GM19328 (cell line): ENCODE measurements around the gene PARD3B.

Experiments used
- ATAC-seq: cut with Tn5 transposase; IDR thresholded peaks from one replicate; pipeline ENCODE4 v1.9.1; 2021; ENCODE audit warnings: mild to moderate bottlenecking, moderate library complexity; ENCODE audit not compliant: unreplicated experiment

Gene PARD3B

DNA sequence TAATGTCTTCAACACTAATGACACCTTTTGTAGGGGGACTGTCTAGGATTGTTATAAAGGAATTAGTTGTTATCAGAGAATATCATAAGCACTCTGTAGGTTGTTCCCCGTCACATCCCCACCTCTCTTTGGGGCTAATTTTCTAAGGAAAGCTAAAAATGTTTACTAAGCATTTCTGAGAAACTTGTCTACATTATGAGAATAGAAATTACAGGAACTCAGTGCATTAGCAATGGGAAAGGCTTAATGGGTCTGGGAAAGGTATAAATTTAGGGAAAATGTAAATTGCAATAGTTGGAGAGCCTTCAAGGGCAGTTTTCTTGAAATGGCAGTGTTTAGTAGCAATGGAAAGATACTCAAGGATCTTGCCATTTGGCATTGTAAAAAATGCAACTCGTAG is 879.8 kb downstream of the PARD3B start:
- ATAC-seq = no peak

DNA sequence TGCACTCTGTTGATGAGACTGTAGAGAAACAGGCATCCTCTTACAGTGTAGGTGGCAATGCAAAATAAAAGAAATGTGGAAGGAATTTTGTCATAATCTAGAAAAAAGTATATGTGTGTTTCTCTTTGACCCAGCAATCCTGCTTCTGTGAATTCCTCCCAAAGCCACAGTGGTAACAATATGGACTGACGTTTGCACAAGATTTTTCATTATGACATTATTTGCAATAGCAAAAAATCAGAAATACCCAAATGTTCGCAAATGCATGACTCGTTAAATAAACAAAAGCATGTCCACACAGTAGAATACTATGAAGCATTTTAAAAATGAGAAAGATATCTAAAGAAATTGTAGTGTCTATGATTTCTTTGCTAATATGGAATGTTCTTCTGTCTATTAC is 881.8 kb downstream of the PARD3B start:
- ATAC-seq = no peak

DNA sequence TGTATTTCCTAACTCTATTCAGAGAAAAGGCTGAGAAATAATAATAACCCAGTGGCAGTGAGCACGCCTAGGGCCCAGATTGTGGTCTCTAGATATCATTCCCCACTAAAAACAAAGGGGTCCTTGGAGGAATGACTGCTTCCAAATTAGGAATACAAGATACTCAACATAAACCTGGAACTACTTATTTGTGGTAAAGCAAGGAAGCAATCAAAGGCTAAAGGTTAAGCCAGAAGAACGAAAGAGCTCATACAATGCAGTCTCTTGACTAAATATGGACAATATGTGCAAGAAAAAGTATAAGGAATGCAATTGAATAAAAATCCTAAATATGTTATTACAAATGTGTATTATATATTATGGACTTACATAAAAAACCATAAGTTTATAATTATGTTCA is 883.5 kb downstream of the PARD3B start:
- no peak for ATAC-seq

DNA sequence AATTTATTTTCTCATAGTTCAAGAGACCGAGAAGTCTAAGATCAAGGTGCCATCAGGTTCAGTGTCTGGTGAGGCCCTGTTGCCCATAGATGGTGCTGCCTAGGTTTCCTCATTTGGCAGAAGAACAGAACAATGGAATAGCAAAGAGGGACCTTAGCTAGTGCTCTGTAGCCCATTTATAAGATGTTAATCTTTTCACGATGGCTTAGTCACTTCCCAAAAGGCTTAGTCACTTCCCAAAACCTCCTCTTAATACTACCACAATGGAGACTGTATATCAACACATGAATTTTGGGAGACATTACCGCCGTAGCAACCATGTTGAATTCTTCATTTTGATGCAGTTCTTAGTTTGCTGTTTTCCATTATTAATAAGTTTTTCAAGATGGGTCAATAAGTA is 890.7 kb downstream of the PARD3B start:
- ATAC-seq = no peak

DNA sequence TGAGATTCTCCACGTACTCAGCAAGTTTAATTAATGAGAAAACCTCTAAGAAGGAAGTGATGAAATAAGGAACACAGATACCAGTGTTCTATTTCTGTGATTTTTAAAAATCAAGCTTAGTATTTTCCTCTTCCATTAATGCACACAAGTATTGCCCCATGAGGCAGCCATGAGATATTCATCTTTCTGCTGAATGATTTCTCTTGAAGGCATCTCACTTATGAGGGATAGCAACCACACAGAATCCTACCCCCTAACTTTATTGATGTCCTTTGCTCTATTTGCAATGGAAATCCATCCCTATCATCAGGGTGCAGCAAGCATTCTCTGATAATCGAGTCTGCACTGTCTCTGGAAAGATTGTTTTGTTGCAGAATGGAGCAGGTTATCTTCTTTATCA is 893.0 kb downstream of the PARD3B start:
- ATAC-seq = no peak

DNA sequence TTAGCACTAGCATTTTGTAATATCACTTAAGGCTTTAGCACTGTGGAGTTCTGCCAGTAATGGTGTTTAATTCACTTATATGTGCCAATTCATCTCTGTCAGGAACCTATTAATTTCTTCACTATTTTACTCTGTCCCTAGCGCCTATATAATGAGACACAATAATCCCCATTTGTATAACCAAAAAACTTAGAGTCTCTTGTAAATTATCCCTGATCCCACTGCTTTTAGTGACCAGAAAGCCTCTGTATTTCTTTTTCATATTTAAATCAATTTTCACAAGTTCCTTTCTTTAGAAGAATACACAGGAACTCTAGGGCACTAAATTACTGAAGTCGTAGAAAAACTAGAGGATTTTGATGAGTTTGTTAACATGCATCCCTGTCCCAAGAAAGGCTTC is 894.3 kb downstream of the PARD3B start:
- no peak for ATAC-seq

DNA sequence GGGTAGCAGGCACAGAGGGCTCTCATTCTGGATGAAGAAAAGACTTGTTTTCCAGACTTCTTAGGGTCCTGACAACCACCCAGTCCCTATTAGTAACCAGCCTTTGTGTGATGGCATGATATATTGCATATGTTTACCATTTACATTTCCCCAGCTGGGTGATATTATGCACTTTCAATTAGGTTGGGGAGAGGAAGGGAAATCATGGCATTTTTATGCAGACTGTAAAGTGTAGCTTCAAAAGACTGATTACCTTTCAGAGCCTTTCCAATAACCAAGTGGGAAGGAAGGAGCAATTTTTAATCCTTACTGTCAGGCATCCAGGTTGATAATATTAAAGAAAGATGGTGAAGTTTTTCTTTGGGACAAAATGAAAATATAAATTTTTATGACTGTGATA is 896.2 kb downstream of the PARD3B start:
- no peak for ATAC-seq

DNA sequence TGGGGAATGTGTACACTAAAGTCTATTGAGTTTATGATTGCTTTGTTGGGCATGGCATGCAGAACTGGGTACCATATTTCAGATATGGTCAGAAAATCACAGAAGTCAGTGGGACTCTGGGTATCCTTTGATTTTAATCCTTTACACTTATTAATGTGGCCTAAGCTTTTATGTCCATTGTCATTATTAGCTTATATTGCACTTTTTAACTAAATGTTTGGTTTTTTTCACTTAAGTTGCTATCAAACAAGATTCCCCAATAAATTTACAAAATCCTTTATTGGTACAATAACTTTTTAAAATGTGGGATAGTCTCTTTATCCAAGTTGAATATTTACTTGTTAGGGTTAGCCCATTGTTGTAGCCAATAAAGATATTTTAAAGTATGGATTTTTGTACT is 902.9 kb downstream of the PARD3B start:
- no peak for ATAC-seq

DNA sequence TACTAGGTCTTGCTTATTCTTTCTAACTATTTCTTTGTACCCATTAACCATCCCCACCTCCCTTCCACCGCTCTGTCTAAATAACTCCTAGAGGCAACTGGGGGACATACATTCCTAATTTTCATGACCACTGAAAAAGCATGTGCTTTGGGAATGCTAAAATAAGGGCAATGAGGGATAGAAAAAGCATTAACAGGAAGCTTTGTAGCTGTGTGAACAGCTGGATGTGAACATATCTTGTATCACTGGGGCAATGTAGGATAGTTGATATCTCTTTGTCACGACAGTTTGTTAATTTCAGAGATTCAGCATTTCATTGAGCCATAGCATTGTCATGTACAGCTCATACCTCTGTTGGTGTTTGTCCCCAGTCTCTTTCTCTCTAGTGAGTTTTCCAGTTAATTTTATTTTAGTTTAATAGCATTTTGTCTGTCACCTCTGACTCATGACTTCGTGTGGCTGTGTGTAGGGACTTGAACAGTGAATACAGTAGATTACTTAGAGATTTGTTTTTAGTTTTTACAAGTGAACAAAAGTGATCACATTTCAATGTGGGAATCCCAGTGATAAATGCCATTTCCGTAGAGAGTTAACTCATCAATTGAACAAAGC is 906.7 kb downstream of the PARD3B start:
- no peak for ATAC-seq

DNA sequence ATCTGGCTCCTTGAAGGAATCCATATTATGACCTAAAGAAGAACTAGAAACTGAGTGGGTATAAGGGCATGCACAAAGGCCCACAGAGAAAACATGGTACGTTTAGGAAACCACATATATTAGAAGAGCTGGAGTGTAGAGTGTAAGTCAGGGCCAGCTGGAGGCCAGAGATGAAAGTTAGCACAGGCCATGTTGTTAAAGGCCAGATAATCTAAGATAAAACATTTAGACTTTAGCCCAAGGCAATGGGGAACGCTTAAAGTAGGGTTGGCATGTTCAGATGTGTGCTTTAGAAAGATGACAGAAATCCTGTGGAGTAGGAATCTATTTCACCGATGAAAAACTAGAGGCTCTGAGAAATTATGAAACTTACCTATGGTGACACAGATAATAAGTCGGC is 907.9 kb downstream of the PARD3B start:
- ATAC-seq = no peak

DNA sequence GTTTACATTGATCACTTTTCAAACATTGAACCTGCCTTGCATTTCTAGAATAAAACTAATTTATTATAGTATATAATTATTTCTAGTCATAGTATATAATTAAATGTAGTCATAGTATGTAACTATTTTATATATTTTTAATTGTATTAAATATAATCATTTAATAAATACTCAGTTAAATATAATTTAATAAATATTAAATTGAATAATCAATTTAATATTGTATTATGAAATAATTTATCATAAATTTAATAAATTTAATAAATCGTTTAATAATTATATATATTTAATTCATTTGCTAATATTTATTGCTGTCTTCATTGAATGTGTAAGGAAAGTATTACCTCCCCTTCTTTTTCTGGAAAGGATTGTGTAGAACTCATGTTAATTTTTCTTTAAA is 911.4 kb downstream of the PARD3B start:
- no peak for ATAC-seq

DNA sequence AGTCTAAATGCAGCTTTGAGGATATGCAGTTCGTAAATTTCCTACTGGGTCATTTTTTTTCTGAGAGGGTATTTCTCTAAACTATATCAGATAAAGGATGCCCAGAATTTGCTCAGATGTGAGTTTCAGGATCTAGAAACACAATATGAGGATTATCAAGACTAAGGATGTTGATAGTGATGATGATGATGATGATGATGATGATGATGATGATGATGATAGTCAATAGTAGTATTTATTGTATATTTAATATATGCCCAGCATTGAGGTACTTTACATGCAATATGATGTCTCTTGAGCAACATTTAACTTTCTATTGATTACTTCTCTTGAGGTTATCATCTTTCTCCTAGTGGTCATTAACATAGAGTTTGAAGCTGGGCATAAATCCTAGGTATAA is 914.9 kb downstream of the PARD3B start:
- ATAC-seq = no peak

DNA sequence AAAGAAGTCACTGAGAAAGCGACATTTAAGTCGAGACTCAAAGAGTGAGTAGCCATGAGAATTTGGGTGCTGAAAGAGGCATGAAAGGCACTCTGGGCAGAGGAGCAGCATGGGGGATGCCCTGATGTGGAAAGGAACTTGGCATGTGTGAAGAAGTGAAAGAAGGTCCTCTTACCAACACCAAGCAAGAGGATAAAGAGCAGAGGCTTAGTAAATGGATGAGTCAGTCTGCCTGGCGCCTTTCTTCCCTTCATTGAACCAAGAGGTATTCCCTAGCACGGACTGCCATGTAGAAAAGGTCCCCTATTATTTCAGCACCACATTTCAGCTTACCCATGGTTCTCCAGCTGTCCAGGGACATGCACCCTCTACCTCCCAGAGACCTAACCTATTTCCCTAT is 915.9 kb downstream of the PARD3B start:
- no peak for ATAC-seq

DNA sequence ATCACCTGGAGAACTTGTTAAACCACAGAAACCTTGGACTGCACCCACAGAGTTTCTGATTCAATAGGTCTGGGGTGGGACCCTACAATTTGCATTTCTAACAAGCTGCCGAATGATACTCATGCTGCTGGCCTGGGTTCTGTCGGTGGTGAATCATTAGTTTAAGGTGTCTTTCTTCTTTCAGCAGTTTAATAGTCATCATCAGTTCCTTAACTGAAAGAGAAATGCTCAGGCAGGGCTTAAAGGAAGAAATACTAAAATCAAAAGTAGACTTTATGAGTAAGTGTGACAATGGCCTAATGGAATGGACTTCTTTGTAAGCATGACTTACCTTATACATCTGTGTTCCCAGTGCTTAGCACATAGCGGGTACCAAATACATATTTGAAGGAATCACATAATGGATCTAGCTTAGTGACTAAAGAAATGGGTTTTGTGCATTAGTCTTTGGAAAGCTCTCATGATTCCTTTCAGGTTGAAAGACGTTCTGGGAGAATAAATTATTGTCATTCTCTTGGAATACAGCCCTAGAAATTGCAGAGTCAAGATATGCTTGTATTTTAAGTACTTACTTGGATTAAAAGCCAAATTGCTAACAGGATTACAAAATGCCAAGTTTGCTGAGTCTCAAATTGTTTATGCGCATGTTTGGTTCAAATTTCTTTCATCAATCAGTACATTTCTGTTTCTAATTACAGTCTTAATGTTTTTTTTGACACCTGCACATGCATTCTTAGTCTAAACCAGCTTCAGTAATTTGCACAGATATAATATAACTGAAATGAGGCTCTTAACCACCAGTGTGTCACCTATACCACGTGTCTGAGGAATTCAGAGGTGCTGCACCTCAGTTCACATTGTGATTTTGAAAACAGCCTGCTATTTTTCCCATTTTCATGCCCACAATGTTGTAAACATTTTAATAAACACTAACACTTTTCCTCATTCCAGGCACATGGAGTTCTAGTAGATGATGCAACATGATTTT is 916.7 kb downstream of the PARD3B start:
- no peak for ATAC-seq

DNA sequence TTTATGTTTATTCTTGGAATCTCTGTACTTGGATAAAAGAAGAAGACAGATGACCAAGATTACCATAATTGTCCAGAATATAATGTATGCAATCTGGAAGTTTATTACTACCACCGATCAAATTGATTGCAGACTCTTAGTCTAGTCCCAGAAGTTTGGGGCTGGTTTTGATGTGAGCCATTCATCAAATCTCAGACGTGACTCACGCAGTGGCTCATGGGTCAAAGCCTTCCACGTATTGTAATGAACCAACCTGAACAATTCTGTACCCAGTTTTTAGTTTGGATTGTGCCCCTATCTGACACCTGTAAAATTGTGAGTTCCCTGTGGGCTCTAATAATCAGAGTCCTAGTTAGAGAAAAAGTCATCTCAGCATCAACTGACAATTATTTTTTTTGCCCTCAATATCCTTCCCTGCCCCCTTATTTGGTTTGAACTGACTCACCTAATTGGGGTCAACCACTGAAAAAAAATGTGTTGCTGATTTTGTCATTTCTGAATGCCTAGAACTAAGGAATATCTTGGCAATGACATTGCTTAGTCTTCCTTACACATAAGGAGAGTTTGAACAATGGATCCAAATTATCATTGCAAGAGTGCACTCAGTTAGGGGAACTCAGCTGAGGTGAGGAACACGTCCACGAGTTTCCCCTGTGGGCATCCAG is 917.5 kb downstream of the PARD3B start:
- ATAC-seq = no peak

DNA sequence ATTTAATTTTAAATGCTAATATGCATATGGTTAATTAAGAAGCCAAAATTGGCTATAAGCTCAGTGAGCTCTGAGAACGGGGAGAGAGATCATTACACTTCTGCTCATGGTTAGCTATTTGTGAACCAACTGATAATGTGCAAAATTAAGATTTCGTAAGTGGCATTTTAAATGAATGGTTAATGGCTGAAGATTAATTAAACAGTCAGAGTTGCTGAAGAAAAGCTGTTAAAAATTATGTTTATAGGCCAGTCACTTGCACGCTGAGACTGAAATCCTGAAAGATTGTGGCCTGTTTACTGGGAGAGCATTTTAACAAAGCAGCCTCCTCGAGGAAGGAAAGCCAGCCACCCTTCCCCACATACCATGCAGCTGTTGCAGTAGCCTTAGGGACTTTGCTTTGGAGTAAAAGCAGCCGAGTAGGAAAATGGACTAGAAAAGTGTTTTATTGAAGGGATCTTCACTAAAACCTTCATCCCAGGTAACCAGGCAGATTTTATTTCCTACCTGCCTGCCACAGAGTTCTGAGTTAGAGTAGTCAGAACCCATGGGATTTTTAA is 918.3 kb downstream of the PARD3B start:
- ATAC-seq = no peak

DNA sequence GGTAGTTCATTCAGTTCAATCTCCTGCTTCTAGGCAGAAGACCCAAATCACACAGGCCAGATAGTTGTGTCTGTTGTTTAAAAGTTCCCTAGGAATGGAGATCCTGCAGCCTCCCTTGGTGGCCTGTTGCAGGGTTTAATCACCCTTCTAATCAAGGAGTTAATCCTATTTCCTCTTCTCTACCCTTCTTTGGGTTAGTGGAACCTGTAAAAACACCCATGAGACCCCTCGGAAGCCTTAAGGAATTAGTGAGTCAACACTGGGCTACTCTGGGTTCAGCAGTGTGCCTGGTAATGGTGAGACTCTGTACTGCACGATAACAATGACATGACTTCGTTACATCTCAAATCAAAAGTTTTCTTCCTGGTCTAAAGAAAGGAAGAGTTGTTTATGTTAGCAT is 919.4 kb downstream of the PARD3B start:
- ATAC-seq = no peak

DNA sequence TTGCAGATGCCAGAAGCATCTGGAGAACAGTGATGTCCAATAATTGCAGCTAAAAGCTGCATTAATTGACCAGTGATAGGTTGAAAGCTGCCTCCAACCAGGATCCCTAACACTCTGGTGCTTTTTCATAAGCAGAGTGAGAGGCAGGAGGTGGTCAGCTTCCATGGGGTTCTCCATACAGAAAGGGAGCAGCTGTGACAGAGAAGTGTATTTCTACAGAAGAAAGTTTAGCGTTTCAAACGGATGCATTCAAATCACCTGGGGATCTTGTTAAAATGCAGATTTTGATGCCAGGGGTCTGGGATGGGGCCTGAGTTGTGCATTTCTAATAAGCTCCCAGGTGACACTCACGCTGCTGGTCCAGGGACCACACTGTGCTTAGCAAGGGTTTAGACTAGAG is 920.5 kb downstream of the PARD3B start:
- no peak for ATAC-seq

DNA sequence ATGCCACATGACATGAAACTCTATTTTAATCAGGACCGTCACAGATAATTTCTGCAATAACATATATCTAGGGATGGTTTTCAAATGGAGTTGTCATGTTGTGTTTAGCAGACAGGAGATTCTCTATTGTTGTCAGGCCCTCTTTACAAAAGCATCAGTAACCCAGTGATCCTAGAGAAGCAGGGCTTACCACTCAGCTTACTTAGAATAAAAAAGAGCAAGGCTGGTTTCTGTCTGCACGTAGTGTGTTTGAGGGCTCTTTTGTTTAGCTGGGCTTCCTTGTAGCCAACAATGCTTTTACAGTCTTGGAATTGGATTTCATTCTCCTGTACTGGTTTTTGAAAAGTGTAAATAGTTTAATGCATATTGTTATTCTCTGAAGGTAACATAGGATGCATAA is 926.5 kb downstream of the PARD3B start:
- no peak for ATAC-seq

DNA sequence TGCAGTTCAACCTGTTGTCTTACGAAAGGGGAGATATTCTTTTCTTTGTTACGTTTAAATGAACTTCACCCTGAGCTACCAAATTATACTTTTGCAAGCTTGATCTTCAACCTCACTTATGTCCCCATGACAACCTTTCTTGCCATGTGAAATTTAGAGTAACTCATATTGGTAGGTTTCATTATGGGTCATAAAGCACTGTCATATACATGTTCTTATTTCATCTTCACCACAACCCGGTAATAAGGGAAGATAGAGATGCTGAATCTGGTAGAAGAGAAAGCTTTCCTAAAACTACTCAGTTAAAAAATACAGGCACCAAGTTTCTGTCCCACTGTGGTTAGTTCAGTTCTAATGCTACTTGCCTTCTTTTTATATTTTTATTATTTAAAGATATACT is 928.5 kb downstream of the PARD3B start:
- ATAC-seq = no peak

DNA sequence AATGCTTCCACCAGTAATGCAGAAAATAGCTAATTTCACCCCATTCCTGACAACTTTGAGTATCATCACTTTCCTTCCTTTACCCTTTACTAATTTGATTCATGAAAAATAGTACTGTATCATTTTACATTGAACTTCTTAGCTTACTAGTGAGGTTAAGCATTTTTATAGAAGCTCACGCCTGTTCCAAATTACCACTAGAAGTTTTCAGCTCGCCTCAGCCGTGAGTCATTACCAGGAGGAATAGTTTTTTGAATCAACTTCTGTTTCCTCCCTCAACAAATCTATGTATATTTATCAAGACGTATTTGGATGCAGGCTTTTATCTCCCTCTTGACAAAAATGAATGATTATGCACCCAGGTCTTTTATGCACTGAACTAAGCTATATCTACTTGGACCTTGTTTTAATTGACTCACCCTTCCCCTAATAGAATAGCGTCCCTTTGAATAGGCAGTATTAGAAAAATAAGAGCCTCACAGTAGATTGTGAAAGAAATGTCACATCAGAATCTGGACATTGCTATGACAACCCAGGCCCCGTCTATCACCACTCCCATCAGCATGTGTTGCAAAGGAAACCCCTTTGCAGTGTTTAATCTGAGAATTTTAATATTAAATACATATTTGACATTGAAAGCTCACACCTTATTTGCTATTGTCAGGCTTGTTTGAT is 929.6 kb downstream of the PARD3B start:
- no peak for ATAC-seq
